Measurements from ENCODE around the gene FAM9C.

DNA sequence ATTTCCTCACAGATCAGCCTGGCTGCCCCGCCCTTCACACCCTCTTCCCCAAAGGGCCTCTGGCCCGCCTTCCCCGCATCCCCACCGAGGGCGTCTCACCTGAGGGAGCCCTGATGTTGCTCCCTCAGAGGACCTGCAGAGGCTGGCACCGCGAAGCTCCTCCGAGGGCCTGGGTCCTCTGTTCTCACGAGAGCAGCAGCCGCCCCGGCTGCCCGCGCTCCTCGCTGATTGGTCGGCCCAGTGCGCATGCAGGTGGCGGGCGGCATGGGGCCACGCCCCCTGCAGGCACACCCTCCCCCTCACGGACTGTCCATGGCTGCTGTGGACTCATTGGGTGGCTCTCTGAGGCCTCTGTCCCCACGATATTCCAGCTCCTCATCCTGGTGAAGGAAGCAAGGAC lies at the start of gene FAM9C:
- TF ChIP-seq, protein P1, sequence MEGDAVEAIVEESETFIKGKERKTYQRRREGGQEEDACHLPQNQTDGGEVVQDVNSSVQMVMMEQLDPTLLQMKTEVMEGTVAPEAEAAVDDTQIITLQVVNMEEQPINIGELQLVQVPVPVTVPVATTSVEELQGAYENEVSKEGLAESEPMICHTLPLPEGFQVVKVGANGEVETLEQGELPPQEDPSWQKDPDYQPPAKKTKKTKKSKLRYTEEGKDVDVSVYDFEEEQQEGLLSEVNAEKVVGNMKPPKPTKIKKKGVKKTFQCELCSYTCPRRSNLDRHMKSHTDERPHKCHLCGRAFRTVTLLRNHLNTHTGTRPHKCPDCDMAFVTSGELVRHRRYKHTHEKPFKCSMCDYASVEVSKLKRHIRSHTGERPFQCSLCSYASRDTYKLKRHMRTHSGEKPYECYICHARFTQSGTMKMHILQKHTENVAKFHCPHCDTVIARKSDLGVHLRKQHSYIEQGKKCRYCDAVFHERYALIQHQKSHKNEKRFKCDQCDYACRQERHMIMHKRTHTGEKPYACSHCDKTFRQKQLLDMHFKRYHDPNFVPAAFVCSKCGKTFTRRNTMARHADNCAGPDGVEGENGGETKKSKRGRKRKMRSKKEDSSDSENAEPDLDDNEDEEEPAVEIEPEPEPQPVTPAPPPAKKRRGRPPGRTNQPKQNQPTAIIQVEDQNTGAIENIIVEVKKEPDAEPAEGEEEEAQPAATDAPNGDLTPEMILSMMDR (optimal IDR thresholded peaks at IDR 0.05 in 1 of 3, IDR thresholded peaks at IDR 0.05 in 1 of 3, conservative IDR thresholded peaks at IDR 0.05 in 1 of 3; ENCODE audit: extremely low read depth in 1 of 3, insufficient read depth in 2 of 3, low read length in 3 of 3): no peak
- no peak for TF ChIP-seq EZH2 (IDR thresholded peaks at IDR 0.05; ENCODE audit: low read length)
